ENCODE results near the gene PSME3IP1. TPM values are rescaled to one million over a fixed set of nuclear protein-coding genes. Genes with fewer than 3 reads are reported as not detected.

Gene PSME3IP1
- polyA plus RNA-seq, 1 of the 3 experiments (the other 2 are of a cell fraction), result 80.9 TPM

DNA sequence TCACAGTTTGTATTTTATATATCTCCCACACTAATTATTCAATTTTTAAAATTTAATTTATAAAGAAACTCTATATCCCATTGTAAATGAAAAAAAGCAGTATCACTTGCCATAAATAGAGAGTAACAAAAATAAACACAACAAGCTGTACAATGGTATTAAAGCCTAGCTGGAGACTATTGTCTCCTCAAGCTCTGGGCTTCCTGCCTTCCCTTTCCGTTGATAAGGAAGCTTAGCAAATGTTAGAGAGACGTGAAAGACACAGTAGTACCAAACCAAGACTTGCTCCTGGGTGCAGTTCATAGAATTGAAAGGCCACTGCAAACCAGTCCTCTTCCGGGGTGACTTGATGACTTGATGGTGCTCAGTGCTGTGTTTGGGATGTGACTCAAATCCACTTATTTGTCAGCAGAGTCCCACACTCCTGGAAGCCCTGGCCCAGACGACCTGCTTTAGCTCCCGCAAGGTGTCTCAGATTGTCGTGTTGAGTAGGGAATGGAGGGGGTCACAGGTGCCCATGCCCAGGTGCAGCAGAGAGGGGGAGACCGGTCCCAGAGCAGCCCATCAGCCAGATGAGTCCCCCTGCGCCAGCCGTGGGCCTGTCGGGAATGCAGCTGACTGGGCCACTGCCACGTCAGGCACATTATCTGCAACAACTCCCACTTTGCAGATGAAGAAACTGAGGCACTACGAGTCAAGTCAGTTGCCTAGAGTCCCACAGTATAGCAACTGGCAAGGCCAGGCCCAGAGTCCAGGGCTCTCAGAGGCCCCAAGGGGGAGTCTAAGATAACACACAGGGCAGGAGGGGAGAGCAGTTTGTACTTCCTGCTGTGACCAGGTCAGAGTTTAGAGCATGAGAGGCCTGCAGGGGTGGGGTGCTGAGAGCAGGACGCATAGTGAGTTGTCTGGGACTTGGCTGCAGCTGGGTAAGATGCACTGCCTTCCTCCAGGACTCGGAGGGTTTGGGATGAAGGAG lies 40.5 kb downstream of the PSME3IP1 start (continued):
- TF ChIP-seq ZBTB33 (IDR thresholded peaks at IDR 0.05; ENCODE audit: borderline replicate concordance, low read depth) (no peak), REST (IDR thresholded peaks at IDR 0.05; ENCODE audit: low read depth, low read length) (no peak)

DNA sequence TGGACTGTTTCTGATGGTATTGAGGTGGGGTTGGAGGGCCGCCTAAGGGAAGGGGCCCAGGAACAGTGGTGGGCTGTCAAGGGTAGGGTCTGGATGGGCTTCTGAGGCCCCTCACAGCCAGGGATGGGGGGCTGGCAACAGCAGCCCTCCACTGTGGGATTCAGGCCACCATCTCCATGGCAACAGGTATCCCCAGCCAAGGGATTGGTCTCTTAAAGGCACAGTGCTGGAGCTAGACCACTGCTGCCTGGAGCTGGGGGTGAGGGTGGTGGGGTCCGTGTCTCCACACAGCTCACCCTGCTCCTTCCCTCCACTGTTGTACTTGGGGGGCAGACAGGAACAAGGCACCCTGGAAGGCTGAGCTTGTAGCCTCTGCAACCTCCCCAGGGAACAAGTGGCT lies 41.8 kb downstream of the PSME3IP1 start:
- ChIA-PET POLR2A (no interaction called here), CTCF (interaction anchor here (0.9 kb wide), 1 partner anchor 8 kb away, joined by 3 read pairs; no protein-coding TSS in a partner anchor)
- H3K9ac ChIP-seq, result no peak overlapping the region
- H3F3A ChIP-seq (replicated peaks; ENCODE audit: insufficient read depth), result peaks cover 3% of the 10 kb centered on the region
- no peaks in the 10 kb centered on the region for H3K9me3 ChIP-seq
- H4K20me1 ChIP-seq (ENCODE audit: insufficient read depth), result no peaks in the 10 kb centered on the region
- TF ChIP-seq, protein P1, sequence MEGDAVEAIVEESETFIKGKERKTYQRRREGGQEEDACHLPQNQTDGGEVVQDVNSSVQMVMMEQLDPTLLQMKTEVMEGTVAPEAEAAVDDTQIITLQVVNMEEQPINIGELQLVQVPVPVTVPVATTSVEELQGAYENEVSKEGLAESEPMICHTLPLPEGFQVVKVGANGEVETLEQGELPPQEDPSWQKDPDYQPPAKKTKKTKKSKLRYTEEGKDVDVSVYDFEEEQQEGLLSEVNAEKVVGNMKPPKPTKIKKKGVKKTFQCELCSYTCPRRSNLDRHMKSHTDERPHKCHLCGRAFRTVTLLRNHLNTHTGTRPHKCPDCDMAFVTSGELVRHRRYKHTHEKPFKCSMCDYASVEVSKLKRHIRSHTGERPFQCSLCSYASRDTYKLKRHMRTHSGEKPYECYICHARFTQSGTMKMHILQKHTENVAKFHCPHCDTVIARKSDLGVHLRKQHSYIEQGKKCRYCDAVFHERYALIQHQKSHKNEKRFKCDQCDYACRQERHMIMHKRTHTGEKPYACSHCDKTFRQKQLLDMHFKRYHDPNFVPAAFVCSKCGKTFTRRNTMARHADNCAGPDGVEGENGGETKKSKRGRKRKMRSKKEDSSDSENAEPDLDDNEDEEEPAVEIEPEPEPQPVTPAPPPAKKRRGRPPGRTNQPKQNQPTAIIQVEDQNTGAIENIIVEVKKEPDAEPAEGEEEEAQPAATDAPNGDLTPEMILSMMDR (IDR thresholded peaks at IDR 0.05), result no peak
- peaks cover 0 to under 1% of the 10 kb centered on the region in 2 experiments for H3K36me3 ChIP-seq (replicated peaks in 1 of 2; ENCODE audit: control insufficient read depth in 1 of 2, insufficient read depth in 2 of 2, low read length in 1 of 2)
- no peak for DNase-seq
- H3K79me2 ChIP-seq (ENCODE audit: insufficient read depth), result no peaks in the 10 kb centered on the region
- WGBS (ENCODE audit: low lambda C conversion rate), result 100% methylated on average over 2 of the region's 2 CpGs
- no peaks in the 10 kb centered on the region for H3K27me3 ChIP-seq (ENCODE audit: insufficient read depth)
- no peaks in the 10 kb centered on the region for H3K9me2 ChIP-seq
- H3K4me3 ChIP-seq (ENCODE audit: low read depth in 2 of 2, low read length in 1 of 2), result no peak overlapping the region
- no peak overlapping the region for H2AFZ ChIP-seq (ENCODE audit: low read depth)
- no peak overlapping the region for H3K4me2 ChIP-seq
- peaks cover 10 to 67% of the 10 kb centered on the region in 2 experiments; a peak in 3 of 4 replicates for H3K4me1 ChIP-seq (ENCODE audit: control insufficient read depth in 1 of 2, insufficient read depth in 2 of 2, low read depth in 1 of 2, low read length in 1 of 2)
- no peak overlapping the region for H3K27ac ChIP-seq (ENCODE audit: low read depth in 2 of 2, low read length in 1 of 2)
